Measurements from ENCODE around the gene NPPC. TPM values are rescaled to one million over a fixed set of nuclear protein-coding genes. Genes with fewer than 3 reads are reported as not detected.
"Not testable (repeated sequence)": the region's sequence is repeated elsewhere in the genome, so short reads cannot be mapped to it uniquely, and the experiment has no call there.

The NPPC gene
- total RNA-seq, 2 donors from 2014 or later: not detected

DNA sequence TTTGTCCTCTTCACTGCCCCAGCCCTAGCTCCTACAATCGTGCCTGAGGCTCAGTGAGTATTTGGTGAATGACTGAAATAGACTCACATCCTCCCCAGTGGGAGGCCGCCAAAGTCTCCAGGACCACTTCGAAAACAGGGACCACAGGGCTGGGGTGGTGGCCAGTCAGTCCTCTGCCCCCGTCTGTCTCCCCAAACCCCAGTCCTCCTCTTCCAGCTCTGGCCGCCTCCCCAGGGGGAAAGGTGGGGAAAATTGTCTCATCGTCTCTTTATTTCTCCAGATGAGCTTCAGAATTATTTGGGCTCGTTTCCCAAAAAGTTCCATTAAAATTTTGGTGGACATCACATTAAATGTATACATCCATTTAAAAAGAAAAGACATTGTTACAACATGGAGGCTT lies 43.5 kb downstream of the NPPC start:
- no peak for DNase-seq
- no peak overlapping the region for H3K27ac Mint-ChIP-seq
- no peak for ATAC-seq
- H3K4me1 Mint-ChIP-seq: peaks cover 3% of the 10 kb centered on the region
- H3K4me3 Mint-ChIP-seq: no peak overlapping the region
- peaks cover 7% of the 10 kb centered on the region for H3K36me3 Mint-ChIP-seq (ENCODE audit: low read depth)
- H3K9me3 ChIP-seq (ENCODE audit: control insufficient read depth, low read length, poor library complexity, severe bottlenecking): no peaks in the 10 kb centered on the region
- H3K27me3 Mint-ChIP-seq: peaks cover 56% of the 10 kb centered on the region

DNA sequence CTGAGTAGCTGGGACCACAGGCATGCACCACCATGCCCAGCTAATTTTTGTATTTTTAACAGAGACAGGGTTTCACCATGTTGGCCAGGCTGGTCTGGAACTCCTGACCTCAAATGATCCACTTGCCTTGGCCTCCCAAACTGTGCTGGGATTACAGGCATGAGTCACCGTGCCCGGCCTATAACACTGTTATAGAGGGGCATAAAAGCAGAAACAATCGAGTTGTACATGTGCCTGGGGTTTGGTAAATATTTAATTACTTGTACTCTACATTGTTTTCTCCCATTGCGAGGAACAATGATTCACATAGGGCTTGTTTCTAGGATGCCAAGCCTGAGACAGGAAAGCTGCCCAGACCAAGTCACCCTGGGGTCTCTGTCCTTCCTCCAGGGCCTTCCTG lies 45.8 kb downstream of the NPPC start:
- H3K4me3 Mint-ChIP-seq; H3K36me3 Mint-ChIP-seq (ENCODE audit: low read depth); H3K9me3 ChIP-seq (ENCODE audit: control insufficient read depth, low read length, poor library complexity, severe bottlenecking); H3K27ac Mint-ChIP-seq; ATAC-seq; DNase-seq; H3K4me1 Mint-ChIP-seq: not testable (repeated sequence)
- peaks cover 48% of the 10 kb centered on the region for H3K27me3 Mint-ChIP-seq

DNA sequence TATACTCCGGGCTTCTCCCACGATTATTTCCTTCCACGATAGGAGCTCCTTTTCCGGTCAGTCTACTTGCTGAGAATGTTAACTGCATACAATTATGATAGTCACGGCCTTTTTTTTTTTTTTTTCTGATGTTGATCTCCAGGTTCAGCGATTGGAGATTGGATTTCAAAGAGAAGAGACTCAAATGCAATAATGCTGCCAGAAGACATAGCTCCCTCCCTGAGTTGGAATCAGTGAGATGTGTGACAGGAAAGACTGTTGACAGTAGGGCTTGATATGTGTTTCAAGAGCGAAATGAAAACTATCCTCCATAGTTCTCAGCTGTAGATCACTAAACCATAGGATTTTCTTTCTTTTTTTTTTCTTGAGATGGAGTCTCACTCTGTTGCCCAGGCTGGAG lies 47.0 kb downstream of the NPPC start:
- H3K36me3 Mint-ChIP-seq (ENCODE audit: low read depth): peaks cover 3% of the 10 kb centered on the region
- no peak overlapping the region for H3K4me3 Mint-ChIP-seq
- no peaks in the 10 kb centered on the region for H3K9me3 ChIP-seq (ENCODE audit: control insufficient read depth, low read length, poor library complexity, severe bottlenecking)
- H3K27ac Mint-ChIP-seq: no peak overlapping the region
- peaks cover 50% of the 10 kb centered on the region for H3K27me3 Mint-ChIP-seq
- peaks cover 3% of the 10 kb centered on the region for H3K4me1 Mint-ChIP-seq
- DNase-seq (no peak), ATAC-seq (no peak)

DNA sequence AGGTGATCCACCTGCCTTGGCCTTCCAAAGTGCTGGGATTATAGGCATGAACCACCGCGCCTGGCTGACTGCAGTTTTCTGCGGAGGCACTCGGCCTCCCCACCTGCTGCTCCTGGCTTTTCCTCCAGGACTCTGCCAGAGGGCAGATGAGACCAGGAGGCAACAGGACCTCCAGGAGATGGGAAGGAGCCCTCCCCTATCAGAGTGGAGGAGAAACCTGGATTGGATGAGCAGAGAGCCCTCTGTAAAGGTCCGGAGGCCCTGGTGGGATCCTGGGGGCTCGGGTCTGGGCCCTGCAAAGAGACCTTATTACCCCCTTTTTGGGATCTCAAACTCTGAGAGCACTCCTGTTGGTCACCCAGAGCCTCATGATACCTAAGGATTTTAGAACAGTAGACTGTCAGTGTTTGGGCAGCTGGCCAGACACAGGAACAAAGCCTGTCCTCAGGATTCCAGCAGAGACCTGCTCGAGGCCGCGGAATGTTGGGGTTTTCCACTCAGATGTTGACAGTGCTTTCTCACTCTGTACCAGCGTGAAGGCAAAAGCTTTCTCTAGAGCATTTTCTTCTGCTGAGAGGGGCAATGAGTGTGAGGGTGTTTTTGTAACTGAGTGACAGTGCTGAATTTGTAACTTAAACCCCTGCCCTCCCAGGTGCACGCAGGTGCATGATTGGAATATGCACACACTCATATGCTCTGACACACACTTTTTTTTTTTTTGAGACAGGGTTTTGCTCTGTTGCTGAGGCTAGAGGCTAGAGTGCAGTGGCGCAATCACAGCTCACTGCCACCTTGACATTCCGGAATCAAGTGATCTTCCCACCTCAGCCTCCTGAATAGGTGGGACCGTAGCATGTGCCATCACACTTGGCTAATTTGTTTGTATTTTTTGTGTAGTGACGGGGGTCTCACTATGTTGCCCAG lies 48.4 kb downstream of the NPPC start:
- no peak overlapping the region for H3K27ac Mint-ChIP-seq
- H3K4me3 Mint-ChIP-seq: no peak overlapping the region
- H3K36me3 Mint-ChIP-seq (ENCODE audit: low read depth): peaks cover 3% of the 10 kb centered on the region
- peaks cover 3% of the 10 kb centered on the region for H3K4me1 Mint-ChIP-seq
- no peak for ATAC-seq
- no peaks in the 10 kb centered on the region for H3K9me3 ChIP-seq (ENCODE audit: control insufficient read depth, low read length, poor library complexity, severe bottlenecking)
- no peak for DNase-seq
- H3K27me3 Mint-ChIP-seq: peaks cover 47% of the 10 kb centered on the region

DNA sequence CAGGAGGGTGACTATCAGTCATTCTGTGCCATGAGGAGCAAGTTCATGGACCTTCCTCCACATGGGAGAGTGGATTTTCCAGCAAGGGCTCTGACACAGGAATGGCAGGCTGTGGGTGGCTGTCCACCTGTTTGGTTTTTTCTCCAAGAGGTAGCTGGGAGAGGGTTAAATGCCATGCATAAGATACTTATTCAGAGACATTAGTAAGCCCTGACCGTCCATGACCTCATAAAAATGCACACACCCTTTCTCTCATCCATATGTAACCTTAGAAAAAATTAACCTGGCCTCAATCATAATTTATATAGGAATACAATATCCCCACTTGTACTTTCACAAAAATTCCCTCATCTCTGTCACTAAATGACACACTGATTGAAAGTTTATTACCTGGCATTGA lies 51.3 kb downstream of the NPPC start:
- no peak for ATAC-seq
- Mint-ChIP-seq H3K36me3 (ENCODE audit: low read depth) (peaks cover 2% of the 10 kb centered on the region), H3K4me3 (no peak overlapping the region), H3K27me3 (peaks cover 34% of the 10 kb centered on the region), H3K27ac (no peak overlapping the region), H3K4me1 (peaks cover 1% of the 10 kb centered on the region)
- no peak for DNase-seq
- no peaks in the 10 kb centered on the region for H3K9me3 ChIP-seq (ENCODE audit: control insufficient read depth, low read length, poor library complexity, severe bottlenecking)

Other genes with a start within 250 kb of the NPPC start
- 1,000 to 10,000 TPM; 1,121 to 1,256 TPM for gene PTMA, start 217.9 kb downstream of the NPPC start, total RNA-seq
- gene PDE6D, start 145.1 kb downstream of the NPPC start, total RNA-seq: 10 to 100 TPM; 19.3 to 21.6 TPM
- 10 to 100 TPM; 38.9 to 46.4 TPM for gene COPS7B, start 140.0 kb downstream of the NPPC start, total RNA-seq
- gene DIS3L2, start 35.3 kb upstream of the NPPC start, total RNA-seq: 10 to 100 TPM; 55.5 to 67.2 TPM

All from T-helper 17 cell (primary cell).